ENCODE measurements around the gene ZNF784. TPM values are rescaled to one million over a fixed set of nuclear protein-coding genes. Genes with fewer than 3 reads are reported as not detected.

Gene ZNF784
- total and polyA plus RNA-seq, 9 of the 15 experiments (the other 6 are each of a cell fraction or from before 2014, with no cell fraction given): 0.14 to 6.1 (median 2.1) TPM

GRCh38 chr19:55618426-55618825 lies 5.9 kb downstream of the ZNF784 start (continued):
- TF ChIP-seq ID3 (CRISPR knock-in tag; IDR thresholded peaks at IDR 0.05) (no peak), ID3 (tag; IDR thresholded peaks at IDR 0.05) (no peak), ETS2 (tag; IDR thresholded peaks at IDR 0.05; ENCODE audit: borderline replicate concordance, poor library complexity, severe bottlenecking) (no peak), ATF4 (CRISPR knock-in tag; IDR thresholded peaks at IDR 0.05) (no peak), GABPB1 (CRISPR knock-in tag; IDR thresholded peaks at IDR 0.05) (no peak)

- FAIRE-seq: no peak
- no peaks in the 10 kb centered on the region for H3K9me3 ChIP-seq (replicated peaks; ENCODE audit: control insufficient read depth, insufficient read depth, low read depth, low read length)
- ChIA-PET POLR2A (interaction anchor here (0.6 to 2.7 kb wide), 4 partner anchors 11 to 23 kb away, joined by 3 to 18 read pairs (median 4); partner anchors contain the start of genes FIZ1 and ZNF865), CTCF (ENCODE audit: low intra/inter-chr PET ratio) (no interaction called here)
- H3K4me3 ChIP-seq: no peak overlapping the region
- ATAC-seq: no peak
- no TSS peak for BruUV-seq (replicated peaks)
- intact Hi-C loops (cut with micrococcal nuclease) (no loop called here), in situ Hi-C loops (cut with MboI) (no loop called here)
- peaks cover 0 to 9% of the 10 kb centered on the region in 2 experiments; a peak in 2 of 5 replicates for H3K4me1 ChIP-seq (replicated peaks in 1 of 2; ENCODE audit: control insufficient read depth in 2 of 2, insufficient read depth in 2 of 2, low read length in 2 of 2)
- peaks cover 3% of the 10 kb centered on the region for H3K9me1 ChIP-seq (ENCODE audit: control insufficient read depth, insufficient read depth, low read length)
- no peak overlapping the region for H3K4me2 ChIP-seq (ENCODE audit: insufficient read depth, low read length)
- H3K27ac ChIP-seq (ENCODE audit: extremely low read depth, low read depth, low read length): no peak overlapping the region
- no peaks in the 10 kb centered on the region; the same call in 1 of the 2 replicates for H4K20me1 ChIP-seq (replicated peaks; ENCODE audit: control insufficient read depth, insufficient read depth, low read length)
- peaks cover 35% of the 10 kb centered on the region; the same call in 2 of the 3 replicates for H3K36me3 ChIP-seq (ENCODE audit: control insufficient read depth, insufficient read depth, low read length)
- 86% methylated on average over 8 of the region's 8 CpGs for WGBS (ENCODE audit: insufficient coverage, low coverage, missing lambda C conversion rate)
- H3K27me3 ChIP-seq (ENCODE audit: control insufficient read depth in 2 of 2, insufficient read depth in 2 of 2, low read length in 2 of 2): no peaks in the 10 kb centered on the region
- no peak overlapping the region for H2AFZ ChIP-seq (ENCODE audit: low read depth, low read length)
- DNase-seq (ENCODE audit: extremely low read depth in 1 of 4, low spot score in 3 of 4): no peak
- H3K9ac ChIP-seq (ENCODE audit: insufficient read depth in 1 of 2, low read depth in 2 of 2, low read length in 2 of 2): no peak overlapping the region
- peaks cover 6% of the 10 kb centered on the region; the same call in 1 of the 3 replicates for H3K79me2 ChIP-seq (ENCODE audit: control insufficient read depth, insufficient read depth, low read length)
- no peak for TF ChIP-seq POLR3A (IDR thresholded peaks at IDR 0.05; ENCODE audit: borderline replicate concordance, extremely low read depth, insufficient read depth, insufficient read length)
- no peak for TF ChIP-seq BCLAF1 (IDR thresholded peaks at IDR 0.05; ENCODE audit: borderline replicate concordance in 1 of 2, control insufficient read depth in 1 of 2, low read depth in 2 of 2, low read length in 1 of 2)
- TF ChIP-seq ARID3B (CRISPR knock-in tag; IDR thresholded peaks at IDR 0.05; ENCODE audit: borderline replicate concordance): no peak
- no peak for TF ChIP-seq NEUROD1 (IDR thresholded peaks at IDR 0.05; ENCODE audit: borderline replicate concordance, low read depth, low read length, partially characterized antibody)
- TF ChIP-seq MXD1 (CRISPR knock-in tag; IDR thresholded peaks at IDR 0.05; ENCODE audit: borderline replicate concordance, poor library complexity, severe bottlenecking): no peak
- no peak for TF ChIP-seq ZNF121 (CRISPR knock-in tag; conservative IDR thresholded peaks at IDR 0.05)
- no peak for TF ChIP-seq BACH1 (tag; IDR thresholded peaks at IDR 0.05)
Observed at GRCh38 chr19:55617426-55617825, 6.9 kb downstream of the ZNF784 start.

Measured in K562 (cell line).